NOMO-1 treated with dmso at 0.1 percent for 144 hours (cell line): ENCODE measurements around the gene SPDYE2B.
"Not testable (repeated sequence)": the region's sequence is repeated elsewhere in the genome, so short reads cannot be mapped to it uniquely, and the experiment has no call there.

Experiments used
- DNase-seq: peaks from one replicate; lab custom pipeline; 2025; ENCODE audit not compliant: unreplicated experiment; lab: John Stamatoyannopoulos, UW

The SPDYE2B gene

DNA sequence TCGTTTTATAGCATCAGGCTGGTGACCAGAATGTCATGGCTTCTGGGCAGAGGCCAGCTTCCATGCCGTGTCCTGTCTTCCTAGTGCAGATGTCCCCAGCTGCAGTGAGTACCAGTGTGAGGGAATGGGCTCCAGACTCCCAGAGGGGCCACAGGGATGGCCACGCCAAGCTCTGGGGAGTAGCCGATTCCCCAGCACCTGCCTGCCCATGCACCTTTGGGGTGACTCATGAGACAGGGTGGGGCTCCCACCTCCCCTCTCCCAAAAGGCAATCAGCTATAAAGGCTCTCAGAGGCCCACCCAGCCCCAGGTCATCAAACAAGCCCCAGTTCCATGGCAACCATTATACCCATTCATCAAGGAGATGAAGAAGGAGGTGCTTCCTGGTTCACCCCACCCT is at the start of gene SPDYE2B:
TSS of gene SPDYE2B (plus strand) at position 396 of the 400 bp plus-strand sequence. CDS start 2,030 bp downstream, outside the sequence.
- DNase-seq, result not testable (repeated sequence)

DNA sequence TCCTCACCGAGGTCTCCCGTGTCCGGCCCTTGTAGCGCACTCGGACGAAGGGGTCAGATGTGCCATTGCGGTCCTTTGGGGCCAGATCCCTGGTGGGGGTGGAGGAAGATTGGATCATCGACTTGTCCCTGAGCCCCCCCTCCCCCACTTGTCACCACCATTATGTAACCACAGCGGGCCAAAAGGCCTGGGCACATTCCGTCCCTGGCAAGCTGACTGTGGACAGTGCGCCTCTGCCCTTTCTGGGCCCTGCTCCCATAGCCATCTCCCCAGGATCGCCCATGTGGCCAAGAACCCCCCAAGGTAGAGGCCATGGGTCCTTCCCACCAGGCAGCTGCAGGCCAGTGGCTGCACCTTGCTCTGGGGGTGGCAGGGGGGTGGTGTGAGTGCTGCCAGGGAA is 47.8 kb upstream of the SPDYE2B start:
- not testable (repeated sequence) for DNase-seq

GRCh38 chr7:102604431-102605145 is 45.5 kb upstream of the SPDYE2B start:
- DNase-seq, result not testable (repeated sequence)

GRCh38 chr7:102606848-102607247 is 43.3 kb upstream of the SPDYE2B start:
- DNase-seq, result not testable (repeated sequence)

GRCh38 chr7:102609734-102610133 is 40.4 kb upstream of the SPDYE2B start:
- DNase-seq, result not testable (repeated sequence)

DNA sequence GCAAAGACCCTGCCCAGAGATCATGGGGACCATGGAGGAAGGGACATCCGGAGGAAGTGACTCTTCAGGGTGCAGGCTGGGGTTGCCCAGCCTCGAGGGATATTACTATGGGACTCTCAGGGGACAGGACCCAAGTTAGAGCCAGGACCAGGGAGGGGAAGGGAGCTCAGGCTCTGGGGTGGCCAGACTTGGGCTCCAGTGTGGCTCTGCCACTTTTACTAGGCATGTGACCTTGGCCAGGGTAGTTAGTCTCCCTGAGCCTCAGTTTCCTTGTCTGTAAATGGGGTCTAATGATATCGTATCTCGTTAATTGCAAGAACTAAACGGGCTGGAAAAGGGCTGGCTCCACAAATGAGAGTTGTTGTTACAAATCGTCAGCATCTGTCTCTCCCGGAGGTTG is 39.7 kb upstream of the SPDYE2B start:
- DNase-seq, result not testable (repeated sequence)

- DNase-seq, result not testable (repeated sequence)
Measured at GRCh38 chr7:102611013-102611674, 39.0 kb upstream of the SPDYE2B start.

- DNase-seq, result not testable (repeated sequence)
Measured at GRCh38 chr7:102611675-102612325, 38.3 kb upstream of the SPDYE2B start.

DNA sequence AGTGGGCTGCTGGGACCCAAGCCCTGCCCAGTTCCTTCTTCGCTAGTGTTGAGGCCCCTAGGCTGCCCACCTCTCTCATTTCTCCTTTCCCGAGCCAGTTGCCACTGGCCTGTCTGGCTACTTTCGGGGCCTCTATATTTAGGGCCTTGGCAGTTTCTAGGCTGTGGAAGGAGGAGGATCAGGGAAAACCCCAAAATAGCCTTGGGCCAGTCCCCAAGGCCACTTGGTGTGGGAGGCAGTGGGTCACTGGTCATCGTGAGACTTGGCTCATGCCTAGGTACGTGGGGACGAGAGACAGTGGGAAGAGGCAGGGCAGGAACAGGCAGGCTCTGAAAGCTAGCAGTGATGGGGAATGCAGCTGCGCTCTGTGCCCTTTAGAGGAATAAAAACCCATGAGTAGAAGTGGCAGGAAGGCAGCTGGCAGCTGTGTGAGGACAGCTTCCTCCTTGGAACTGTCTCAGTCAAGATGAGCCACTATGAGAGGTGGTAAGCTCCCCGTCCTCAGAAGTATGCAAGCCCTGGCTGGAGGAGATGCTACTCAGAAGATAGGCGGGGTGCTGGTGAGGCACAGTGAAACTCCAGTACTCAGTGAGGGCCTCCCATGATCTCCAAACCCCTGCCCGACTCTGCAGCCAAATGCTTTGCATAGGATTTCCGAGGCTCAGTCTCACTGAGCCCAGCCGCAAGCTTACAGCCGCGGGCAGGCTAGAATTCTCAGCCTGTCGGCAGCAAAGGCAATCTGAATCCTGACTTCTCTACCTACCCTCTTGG is 36.4 kb upstream of the SPDYE2B start:
- DNase-seq, result not testable (repeated sequence)

- DNase-seq, result not testable (repeated sequence)
Measured at GRCh38 chr7:102614346-102614697, 35.8 kb upstream of the SPDYE2B start.

DNA sequence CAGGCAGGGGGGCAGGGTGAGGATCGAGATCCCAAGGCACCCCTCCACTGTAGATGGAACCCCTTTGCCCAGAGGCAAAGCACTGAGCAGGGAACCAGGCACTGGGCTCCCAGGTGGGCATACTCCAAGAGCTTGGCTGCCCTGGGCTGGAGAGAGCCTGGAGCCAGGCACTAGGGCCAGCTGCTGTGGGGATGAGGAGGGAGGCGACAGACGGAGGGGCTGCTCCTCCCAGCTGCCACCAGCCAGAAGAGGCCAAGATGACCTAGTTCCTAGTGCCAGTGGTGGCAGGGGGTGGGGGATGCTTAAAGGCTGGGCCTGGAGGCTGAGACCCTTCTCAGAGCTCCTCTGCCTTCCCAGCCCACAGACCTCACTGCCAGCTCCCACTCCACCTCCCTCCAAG is 35.2 kb upstream of the SPDYE2B start:
- not testable (repeated sequence) for DNase-seq

- not testable (repeated sequence) for DNase-seq
Measured at GRCh38 chr7:102615930-102616329, 34.2 kb upstream of the SPDYE2B start.

- DNase-seq, result not testable (repeated sequence)
Measured at GRCh38 chr7:102616507-102617125, 33.5 kb upstream of the SPDYE2B start, which contains the start of gene RASA4. TSS of gene RASA4 (minus strand) at chr7:102616756. CDS start at chr7:102616689, 67 bp downstream.

DNA sequence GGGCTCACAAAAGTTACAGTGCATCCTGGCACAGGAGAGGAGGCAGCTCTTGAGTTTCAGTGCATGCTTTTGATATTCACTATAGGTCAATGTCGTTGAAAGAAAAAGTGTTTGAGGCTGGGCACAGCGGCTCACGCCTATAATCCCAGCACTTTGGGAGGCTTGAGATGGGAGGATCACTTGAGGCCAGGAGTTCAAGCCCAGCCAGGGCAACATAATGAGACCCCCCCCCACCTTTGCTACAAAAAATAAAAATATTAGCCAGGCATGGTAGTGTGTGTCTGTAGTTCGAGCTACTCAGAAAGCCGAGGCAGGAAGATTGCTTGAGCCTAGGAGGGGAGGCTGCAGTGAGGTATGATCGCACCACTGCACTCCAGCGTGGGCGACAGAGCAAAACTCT is 32.0 kb upstream of the SPDYE2B start:
- not testable (repeated sequence) for DNase-seq

DNA sequence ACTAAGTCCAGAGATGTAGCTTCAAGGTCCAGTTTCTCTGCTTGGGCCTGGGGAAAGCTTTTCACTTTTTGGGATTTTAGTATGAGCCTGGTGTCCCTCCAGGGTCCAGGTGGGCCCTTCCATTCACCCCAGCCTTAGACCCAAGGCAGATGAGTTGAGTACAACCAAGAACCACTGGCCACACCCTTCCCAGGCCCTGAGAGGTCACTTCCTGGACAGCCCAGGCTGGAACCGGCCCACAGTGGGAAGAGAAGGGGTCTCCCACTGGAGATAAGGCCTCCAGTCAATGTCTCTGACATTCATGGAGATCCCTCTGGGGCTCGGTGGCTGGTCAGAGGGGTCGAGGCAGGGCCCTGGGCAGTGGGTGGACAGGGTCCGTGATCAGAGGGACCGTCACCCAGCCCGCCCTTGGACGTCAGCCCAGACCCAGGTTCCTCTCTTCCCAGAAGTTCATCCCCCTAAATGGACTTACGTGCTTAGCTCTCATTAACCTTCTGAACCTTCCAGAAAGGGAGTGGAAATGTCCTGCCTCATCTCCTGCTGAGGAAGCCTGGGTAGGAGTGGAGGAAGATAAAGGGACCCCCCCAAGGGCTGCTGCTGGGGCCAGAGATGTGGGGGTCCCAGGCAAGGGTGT is 22.7 kb upstream of the SPDYE2B start:
- not testable (repeated sequence) for DNase-seq

GRCh38 chr7:102630622-102631021 is 19.5 kb upstream of the SPDYE2B start:
- not testable (repeated sequence) for DNase-seq

GRCh38 chr7:102634299-102634698 is 15.8 kb upstream of the SPDYE2B start:
- not testable (repeated sequence) for DNase-seq

DNA sequence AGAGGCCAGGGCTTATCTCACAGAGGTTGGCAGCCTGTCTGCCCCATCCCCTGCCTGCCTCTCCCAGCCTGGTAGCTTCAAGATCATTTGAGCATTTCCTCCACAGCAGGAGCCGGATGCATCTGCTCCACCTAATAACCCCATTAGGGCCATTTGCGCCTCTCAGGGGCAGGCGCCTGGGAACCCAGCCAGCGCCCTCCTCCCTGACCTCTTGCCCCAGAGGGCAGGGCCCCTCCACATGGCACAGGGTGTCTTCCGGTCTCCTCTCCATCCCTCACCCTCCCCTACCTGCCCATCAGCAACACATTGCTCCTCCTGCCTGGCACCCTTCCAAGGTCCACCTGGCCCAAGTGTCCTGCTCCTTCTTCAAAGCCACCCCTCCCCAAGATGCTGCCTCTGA is 14.8 kb upstream of the SPDYE2B start:
- not testable (repeated sequence) for DNase-seq

DNA sequence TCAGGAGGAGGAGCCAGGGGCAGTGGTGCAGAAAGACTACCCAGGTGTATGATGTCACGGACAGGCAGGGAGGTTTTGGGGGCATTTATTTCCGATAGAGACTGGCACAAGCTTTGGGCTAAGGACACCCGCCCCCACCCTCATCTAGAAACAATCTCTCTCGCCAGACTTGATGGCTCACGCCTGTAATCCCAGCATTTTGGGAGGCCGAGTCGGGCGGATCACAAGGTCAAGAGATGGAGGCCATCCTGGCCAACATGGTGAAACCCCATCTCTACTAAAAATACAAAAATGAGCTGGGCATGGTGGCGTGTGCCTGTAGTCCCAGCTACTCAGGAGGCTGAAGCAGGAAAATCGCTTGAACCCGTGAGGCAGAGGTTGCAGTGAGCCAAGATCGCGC is 13.2 kb upstream of the SPDYE2B start:
- DNase-seq, result not testable (repeated sequence)

- DNase-seq, result not testable (repeated sequence)
Measured at GRCh38 chr7:102638848-102639247, 11.3 kb upstream of the SPDYE2B start.
